GM18507 (cell line): ENCODE data around the gene ZGLP1.
"Not testable (repeated sequence)": the region's sequence is repeated elsewhere in the genome, so short reads cannot be mapped to it uniquely, and the experiment has no call there.

ENCODE experiments used
- DNase-seq: peaks from one replicate; pipeline ENCODE4 v3.0.0; 2011; ENCODE audit warnings: low read depth; ENCODE audit not compliant: insufficient read length; ENCODE audit errors: extremely low spot score
- FAIRE-seq: peaks from 2 replicates; lab custom pipeline; 2011; peaks lifted over from hg19 to GRCh38; lab: Jason Lieb, UNC

The ZGLP1 gene

DNA sequence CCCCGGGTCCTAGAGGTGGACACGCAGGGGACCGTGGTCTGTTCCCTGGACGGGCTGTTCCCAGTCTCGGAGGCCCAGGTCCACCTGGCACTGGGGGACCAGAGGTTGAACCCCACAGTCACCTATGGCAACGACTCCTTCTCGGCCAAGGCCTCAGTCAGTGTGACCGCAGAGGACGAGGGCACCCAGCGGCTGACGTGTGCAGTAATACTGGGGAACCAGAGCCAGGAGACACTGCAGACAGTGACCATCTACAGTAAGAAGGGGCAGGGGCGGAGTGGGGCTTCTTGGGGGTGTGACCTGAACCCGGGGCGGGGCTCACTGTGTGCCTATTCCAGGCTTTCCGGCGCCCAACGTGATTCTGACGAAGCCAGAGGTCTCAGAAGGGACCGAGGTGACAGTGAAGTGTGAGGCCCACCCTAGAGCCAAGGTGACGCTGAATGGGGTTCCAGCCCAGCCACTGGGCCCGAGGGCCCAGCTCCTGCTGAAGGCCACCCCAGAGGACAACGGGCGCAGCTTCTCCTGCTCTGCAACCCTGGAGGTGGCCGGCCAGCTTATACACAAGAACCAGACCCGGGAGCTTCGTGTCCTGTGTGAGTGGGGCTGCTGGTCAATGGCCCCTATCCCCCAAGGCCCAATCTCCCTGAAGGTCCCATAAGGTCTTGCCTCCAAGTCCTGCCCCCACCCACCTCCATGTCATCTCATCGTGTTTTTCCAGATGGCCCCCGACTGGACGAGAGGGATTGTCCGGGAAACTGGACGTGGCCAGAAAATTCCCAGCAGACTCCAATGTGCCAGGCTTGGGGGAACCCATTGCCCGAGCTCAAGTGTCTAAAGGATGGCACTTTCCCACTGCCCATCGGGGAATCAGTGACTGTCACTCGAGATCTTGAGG is 25.3 kb downstream of the ZGLP1 start:
- DNase-seq (no peak), FAIRE-seq (no peak)

DNA sequence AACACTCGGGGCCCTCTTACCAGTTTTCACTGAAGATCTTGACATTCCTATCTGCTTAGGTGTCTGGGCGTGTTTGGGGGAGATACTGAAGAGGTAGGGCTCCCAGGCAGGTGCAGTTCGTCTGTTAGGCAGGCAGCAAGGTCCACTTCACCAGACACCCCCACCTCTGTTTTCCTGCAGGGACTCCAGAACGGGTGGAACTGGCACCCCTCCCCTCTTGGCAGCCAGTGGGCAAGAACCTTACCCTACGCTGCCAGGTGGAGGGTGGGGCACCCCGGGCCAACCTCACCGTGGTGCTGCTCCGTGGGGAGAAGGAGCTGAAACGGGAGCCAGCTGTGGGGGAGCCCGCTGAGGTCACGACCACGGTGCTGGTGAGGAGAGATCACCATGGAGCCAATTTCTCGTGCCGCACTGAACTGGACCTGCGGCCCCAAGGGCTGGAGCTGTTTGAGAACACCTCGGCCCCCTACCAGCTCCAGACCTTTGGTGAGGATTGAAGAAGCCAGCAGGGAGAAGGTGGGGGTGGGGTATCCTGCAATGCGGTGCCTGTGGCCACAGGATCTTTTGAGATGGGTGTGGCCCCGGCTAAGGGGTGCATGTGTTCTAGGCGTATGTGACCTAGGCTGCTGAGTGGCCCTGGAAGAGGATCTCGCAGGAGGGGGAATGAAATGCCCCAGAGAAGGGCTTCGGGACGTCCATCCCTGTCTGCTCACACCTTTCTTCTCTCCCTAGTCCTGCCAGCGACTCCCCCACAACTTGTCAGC is 26.1 kb downstream of the ZGLP1 start:
- FAIRE-seq (no peak), DNase-seq (no peak)

DNA sequence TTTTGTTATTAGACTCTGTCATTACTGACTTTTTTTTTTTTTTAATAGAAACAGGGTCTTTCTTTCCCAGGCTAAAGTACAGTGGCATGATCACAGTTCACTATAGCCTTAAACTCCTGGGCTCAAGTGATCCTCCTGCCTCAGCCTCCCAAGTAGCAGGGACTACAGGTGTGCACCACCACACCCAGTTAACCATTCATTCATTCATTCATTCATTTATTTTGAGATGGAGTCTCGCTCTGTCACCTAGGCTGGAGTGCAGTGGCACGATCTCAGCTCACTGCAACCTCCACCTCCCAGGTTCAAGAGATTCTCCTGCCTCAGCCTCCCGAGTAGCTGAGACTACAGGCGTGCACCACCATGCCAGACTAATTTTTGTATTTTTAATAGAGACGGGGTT is 27.6 kb downstream of the ZGLP1 start:
- DNase-seq, FAIRE-seq: not testable (repeated sequence)

DNA sequence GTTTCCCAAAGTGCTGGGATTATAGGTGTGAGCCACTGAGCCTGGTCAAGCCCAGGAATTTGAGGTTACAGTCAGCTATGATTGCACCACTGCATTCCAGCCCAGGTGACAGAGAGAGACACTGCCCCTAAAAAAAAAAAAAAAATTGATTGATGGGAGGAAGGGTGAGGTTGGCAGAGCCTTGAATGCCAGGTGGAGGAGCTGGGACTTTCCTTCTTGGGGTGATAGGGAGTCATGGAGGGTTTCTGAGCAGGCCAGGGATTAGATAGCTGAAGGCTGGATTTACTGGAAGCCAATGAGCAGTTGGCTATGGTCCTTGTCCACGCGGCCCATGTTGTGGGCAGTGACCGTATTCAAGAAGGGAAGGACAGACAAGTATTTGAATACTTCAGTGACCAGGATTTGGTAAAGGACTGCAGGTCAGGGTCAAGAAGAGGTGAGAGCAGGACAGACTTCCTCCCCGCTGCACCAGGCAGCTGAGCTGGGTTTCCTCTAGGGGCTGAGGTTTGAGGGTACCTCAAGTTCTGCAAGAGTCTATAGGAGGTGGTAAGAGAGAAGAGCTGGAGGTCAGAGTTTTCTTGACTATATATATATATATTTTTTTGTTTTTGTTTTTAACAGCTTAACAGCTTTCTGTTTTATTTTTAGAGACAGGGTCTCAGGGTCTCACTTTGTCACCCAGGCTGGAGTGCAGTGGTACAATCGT is 29.7 kb downstream of the ZGLP1 start:
- no peak for FAIRE-seq
- no peak for DNase-seq

DNA sequence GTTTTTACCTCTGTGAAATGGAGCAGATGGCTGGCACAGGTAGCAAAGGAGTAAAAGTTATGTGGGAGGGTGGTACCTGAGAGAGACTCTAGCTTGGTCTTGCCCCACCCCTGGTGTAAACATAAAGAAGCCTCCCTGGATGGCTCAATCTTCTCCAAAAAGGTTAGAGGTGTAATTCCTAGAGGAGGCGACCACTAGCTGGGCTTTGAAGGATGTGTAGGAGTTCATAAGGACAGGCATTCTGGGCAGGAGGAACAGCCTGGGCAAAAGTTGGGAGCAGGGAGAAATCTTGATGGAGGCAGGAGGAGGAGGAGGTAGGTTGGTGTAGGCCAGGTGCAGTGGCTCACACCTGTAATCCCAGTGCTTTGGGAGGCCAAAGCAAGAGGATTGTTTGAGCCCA is 30.7 kb downstream of the ZGLP1 start:
- DNase-seq (no peak), FAIRE-seq (no peak)

DNA sequence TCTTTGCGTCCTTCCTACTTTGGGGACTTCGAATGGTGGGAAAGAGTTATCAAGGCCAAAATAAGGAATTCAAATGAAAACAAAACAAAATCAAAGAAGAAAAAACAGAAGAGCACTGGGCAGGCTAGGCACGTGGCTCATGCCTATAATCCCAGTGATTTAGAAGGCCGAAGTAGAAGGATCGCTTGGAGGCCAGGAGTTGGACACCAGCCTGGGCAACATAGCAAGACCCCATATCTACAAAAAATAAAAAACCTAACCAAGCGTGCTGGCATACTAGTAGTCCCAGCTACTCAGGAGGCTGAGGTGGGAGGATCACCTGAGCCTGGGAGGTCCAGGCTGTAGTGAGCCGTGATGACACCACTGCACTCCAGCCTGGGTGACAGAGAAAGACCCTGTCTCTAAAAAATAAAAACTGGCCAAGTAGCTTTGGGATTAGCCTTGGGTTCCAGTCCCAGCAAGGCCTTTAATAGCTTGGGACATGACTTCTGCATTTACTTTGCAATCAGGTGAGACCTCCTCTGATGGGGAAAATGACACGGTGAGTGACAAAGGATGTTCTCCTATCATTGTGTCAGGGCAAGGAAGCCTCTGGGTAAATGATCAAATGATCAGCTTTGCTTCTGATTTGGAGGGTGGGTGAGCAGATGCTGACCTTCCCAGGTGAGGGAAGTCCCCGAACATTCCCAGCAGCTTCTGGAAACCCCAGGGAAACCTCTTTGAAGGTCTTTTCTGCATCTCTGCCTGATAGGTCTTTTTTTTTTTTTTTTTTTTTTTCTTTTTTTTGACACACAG is 31.6 kb downstream of the ZGLP1 start:
- no peak for DNase-seq
- FAIRE-seq = no peak

DNA sequence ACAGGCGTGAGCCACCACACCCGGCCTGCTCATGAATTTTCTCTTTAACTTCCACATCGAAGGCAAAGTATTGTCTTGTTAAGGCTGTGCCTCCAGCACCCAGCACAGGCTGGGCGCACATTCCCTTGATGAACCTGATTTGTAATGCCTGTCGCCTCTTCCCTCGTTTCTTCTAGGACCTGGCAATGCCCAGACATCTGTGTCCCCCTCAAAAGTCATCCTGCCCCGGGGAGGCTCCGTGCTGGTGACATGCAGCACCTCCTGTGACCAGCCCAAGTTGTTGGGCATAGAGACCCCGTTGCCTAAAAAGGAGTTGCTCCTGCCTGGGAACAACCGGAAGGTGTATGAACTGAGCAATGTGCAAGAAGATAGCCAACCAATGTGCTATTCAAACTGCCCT is 35.0 kb downstream of the ZGLP1 start:
- no peak for FAIRE-seq

DNA sequence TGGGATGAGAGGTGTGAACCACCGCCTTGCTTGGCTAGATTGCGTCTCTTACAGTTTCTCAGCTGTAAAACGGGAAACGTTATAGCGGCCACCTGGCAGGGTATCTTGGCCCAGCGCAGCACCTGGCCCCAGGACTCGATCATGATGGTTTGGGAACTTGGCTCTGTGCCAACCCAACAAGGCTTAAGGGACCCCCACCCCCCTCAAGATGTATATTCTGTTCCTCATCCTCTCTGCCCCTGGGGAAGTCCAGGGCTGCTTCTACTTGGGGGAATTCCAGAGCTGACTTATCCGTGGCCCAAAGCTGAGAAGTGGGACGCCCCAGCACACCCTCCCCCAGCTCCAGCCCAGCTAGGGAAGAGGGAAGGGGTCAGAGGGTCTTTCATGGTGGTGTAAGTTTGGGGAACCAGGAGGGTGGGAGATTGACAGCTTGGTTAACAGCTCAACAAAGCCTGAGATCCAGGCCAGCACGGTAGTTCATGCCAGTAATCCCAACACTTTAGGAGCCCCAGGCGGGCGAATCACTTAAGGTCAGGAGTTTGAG is 38.0 kb downstream of the ZGLP1 start:
- DNase-seq (no peak), FAIRE-seq (peak; percentile 92)

More for the DNA sequence above, 35.0 kb downstream of the ZGLP1 start:
- DNase-seq = no peak

DNA sequence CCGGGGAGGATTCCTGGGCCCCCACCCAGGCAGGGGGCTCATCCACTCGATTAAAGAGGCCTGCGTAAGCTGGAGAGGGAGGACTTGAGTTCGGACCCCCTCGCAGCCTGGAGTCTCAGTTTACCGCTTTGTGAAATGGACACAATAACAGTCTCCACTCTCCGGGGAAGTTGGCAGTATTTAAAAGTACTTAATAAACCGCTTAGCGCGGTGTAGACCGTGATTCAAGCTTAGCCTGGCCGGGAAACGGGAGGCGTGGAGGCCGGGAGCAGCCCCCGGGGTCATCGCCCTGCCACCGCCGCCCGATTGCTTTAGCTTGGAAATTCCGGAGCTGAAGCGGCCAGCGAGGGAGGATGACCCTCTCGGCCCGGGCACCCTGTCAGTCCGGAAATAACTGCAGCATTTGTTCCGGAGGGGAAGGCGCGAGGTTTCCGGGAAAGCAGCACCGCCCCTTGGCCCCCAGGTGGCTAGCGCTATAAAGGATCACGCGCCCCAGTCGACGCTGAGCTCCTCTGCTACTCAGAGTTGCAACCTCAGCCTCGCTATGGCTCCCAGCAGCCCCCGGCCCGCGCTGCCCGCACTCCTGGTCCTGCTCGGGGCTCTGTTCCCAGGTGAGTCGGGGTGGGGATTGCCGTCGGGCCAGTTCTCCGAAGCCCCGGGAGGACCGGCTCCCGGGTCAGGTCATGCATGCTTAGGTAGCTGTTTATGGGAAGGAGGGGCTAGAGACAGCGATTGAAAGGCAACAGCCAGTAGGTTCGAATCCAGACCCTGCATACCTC is 38.8 kb downstream of the ZGLP1 start, which contains the start of gene ICAM1:
ICAM1 (plus strand) TSS at position 505 of the 779 bp plus-strand sequence; CDS start at position 545, 40 bp downstream.
- FAIRE-seq = peak; percentile 94

DNA sequence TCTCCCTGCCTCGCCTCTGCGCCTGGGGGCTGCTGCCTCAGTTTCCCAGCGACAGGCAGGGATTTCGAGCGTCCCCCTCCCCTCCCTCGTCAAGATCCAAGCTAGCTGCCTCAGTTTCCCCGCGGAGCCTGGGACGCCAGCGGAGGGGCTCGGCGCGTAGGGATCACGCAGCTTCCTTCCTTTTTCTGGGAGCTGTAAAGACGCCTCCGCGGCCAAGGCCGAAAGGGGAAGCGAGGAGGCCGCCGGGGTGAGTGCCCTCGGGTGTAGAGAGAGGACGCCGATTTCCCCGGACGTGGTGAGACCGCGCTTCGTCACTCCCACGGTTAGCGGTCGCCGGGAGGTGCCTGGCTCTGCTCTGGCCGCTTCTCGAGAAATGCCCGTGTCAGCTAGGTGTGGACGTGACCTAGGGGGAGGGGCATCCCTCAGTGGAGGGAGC is 39.4 kb downstream of the ZGLP1 start:
- DNase-seq = no peak
- peak; percentile 80 for FAIRE-seq

More for the DNA sequence above, 38.8 kb downstream of the ZGLP1 start, which contains the start of gene ICAM1:
- no peak for DNase-seq

DNA sequence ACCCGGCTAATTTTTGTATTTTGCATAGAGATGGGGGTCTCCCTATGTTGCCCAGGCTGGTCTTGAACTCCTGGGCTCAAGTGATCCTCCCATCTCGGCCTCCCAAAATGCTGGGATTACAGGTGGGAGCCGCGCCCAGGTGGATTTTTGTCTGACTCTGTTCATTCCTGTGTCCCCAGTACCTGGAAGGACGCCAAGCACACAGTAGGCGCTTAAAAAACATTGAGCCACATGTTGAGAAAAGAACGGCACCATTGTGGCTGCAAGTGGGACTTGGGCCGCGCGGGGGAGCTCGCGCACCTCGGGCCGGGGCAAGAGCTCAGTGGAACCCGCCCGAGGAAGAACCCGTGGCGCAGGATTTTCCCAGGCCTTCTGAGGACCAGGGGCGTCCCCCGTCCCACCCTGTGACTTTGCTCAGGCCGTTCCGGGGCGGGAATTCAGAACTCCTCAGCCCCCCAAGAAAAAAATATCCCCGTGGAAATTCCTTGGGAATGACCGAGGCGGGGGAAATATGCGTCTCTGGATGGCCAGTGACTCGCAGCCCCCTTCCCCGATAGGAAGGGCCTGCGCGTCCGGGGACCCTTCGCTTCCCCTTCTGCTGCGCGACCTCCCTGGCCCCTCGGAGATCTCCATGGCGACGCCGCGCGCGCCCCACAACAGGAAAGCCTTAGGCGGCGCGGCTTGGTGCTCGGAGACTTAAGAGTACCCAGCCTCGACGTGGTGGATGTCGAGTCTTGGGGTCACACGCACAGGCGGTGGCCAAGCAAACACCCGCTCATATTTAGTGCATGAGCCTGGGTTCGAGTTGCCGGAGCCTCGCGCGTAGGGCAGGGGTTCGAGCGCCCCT is 40.1 kb downstream of the ZGLP1 start:
- FAIRE-seq = peak; percentile 84
- no peak for DNase-seq

DNA sequence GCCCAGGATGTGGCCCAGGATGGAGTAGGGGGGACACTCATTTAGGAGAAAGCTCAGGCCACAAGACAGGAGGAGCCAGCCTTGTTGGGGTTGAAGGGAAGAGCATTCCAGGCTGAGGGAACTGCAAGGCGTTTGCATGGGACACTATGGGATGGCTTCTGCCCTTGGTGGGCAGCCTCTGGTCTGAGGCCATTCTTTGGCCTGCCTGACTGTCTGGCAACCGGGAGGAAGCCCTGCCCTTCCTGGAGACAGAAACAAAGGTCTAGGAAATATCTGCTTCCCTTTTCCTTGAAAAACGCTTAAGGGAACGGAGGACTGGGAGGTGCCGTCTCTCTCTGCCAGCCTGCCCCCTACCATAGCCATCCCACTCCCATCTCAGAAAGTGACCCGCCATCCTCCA is 41.5 kb downstream of the ZGLP1 start:
- no peak for FAIRE-seq
- no peak for DNase-seq

DNA sequence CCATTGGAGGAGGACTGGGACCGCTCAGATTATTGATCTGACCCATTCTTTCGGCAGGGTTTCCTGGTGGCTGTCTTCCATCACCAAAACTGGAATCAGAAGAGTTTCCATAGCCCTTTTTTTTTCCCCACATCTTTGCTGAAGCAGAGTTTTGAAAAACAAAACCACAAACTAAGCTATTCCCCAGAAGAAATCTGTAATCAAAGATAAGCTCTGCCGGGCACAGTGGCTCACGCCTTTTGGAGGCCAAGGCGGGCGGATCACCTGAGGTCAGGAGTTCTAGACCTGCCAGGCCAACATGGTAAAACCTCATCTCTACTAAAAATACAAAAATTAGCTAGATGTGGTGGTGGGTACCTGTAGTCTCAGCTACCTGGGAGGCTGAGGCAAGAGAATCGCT is 42.9 kb downstream of the ZGLP1 start:
- DNase-seq (no peak), FAIRE-seq (no peak)

DNA sequence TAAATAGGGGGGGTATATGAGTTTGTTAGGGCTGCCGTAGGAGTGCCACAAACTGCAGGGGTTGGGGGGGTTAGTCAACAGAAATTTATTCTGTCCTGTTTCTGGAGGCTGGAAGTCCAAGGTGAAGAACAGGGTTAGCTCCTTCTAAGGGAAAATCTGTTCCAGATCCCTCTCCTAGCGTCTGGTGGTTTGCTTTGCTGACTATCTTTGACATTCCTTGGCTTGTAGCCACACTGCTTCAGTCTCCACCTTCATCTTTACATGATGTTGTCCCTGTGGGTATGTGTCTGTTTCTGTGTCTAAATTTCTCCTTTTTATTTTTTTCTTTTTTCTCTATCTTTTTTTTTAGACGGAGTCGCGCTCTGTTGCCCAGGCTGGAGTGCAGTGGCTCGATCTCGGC is 46.8 kb downstream of the ZGLP1 start:
- FAIRE-seq = no peak
- DNase-seq = no peak

DNA sequence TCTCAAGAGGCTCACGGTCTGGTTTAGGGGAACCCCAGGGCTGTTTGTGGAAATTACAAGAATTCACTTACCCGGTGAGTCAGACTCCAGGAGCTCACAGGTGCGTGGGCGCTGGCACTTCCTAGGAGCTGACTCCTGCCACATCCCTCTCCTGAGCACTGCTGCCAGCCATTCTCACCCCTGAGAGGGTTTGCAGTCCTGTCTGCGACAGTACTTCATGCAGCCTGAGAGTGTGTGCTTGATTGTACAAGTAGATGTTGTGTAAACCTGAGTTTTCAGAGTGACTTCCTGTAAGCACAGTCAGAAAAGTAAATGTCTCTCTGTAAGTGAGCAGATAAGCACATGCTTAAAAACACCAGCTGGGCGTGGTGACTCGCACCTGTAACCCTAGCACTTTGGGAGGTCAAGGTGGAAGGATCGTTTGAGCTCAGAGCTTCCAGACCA is 49.5 kb downstream of the ZGLP1 start:
- FAIRE-seq = no peak
- no peak for DNase-seq

DNA sequence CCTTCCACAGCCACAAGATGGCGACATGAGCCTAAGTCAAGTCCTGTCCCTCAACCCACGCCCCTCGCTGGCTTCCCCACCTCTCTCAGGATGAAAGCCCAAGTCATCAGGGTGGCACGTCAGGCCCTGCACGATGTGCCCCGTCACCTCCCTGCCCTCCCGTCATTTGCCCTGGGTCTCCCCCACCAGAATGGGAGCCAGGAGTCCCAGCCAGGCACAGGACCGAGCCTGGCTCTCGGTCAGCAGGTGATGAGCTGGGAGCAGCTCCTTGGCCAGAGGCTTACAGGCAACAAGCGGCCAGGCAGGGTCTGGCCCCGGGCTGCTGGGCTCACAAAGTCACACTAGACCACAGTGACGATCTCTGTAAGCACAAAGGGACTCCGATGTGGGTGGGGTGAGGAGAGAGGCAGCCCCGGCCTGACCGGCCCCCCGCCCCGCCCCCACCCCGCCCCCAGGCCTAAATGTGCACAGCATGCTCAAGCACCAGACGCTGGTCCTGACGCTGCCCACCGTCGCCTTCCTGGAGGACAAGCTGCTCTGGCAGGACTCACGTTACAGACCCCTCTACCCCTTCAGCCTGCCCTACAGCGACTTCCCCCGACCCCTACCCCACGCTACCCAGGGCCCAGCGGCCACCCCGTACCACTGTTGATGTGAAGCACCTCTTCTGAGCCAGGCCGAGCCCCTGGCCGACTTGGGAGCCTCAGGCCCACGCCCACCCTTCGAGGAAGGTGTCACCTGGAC is 50.3 kb downstream of the ZGLP1 start:
- peak; percentile 87 for FAIRE-seq
- DNase-seq = no peak
